Epithelial cell of esophagus (primary cell): ENCODE measurements around the gene CSTF1.

Source experiments
- DNase-seq: peaks from one replicate; pipeline ENCODE4 v3.0.0; 2010; ENCODE audit warnings: low read depth
- H3K4me3 ChIP-seq: 2 replicates; pipeline ENCODE4 v1.5.1; 2011; ENCODE audit warnings: mild to moderate bottlenecking, low read length, control low read depth
- TF ChIP-seq, protein P1 (sequence below): IDR thresholded peaks from 2 replicates; pipeline ENCODE4 v1.5.1; 2011; ENCODE audit warnings: low read depth, mild to moderate bottlenecking, low read length, control low read depth, inconsistent platforms; ENCODE audit not compliant: insufficient read depth; ENCODE audit errors: missing control alignments

The CSTF1 gene

DNA sequence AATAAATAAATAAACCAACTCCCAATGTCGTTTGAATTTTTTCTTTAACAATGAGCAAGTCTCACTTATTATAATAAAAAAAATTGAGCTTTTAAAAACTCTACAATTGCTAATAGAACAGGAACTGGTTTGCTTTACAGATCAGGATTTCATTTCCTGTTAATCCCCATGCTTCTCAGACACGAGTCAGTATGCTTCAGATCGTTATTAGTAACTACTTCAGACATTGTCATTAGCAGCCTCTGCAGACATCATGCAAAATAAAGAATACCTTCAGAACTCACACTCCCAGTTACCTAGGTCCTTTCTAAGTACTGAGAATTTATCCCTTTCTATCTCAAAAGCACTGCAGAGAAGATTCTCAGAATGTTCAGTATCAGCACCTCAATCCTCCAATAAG is 43.7 kb upstream of the CSTF1 start:
- TF ChIP-seq, protein P1, sequence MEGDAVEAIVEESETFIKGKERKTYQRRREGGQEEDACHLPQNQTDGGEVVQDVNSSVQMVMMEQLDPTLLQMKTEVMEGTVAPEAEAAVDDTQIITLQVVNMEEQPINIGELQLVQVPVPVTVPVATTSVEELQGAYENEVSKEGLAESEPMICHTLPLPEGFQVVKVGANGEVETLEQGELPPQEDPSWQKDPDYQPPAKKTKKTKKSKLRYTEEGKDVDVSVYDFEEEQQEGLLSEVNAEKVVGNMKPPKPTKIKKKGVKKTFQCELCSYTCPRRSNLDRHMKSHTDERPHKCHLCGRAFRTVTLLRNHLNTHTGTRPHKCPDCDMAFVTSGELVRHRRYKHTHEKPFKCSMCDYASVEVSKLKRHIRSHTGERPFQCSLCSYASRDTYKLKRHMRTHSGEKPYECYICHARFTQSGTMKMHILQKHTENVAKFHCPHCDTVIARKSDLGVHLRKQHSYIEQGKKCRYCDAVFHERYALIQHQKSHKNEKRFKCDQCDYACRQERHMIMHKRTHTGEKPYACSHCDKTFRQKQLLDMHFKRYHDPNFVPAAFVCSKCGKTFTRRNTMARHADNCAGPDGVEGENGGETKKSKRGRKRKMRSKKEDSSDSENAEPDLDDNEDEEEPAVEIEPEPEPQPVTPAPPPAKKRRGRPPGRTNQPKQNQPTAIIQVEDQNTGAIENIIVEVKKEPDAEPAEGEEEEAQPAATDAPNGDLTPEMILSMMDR, result no peak
- no peak overlapping the region for H3K4me3 ChIP-seq
- no peak for DNase-seq

DNA sequence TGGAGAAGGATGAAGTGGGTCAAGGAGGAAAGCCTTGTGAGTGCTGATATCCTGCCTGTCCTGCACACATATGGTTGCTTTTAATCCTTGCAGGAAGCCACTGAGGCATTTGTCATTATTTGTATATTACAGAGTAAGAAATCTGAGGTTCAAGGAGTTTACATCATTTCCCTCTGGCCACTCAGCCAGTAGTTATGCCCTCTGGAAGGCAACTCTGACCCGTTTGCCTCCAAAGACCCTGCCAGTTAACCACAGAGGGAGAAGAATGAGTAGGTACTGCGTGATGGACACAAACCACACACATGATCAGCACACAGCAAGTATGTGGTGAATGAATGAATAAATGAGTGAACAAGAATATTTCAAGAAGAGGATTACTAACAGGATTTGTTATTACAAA is 41.6 kb upstream of the CSTF1 start:
- no peak for DNase-seq
- H3K4me3 ChIP-seq, result no peak overlapping the region
- TF ChIP-seq, protein P1, result no peak

DNA sequence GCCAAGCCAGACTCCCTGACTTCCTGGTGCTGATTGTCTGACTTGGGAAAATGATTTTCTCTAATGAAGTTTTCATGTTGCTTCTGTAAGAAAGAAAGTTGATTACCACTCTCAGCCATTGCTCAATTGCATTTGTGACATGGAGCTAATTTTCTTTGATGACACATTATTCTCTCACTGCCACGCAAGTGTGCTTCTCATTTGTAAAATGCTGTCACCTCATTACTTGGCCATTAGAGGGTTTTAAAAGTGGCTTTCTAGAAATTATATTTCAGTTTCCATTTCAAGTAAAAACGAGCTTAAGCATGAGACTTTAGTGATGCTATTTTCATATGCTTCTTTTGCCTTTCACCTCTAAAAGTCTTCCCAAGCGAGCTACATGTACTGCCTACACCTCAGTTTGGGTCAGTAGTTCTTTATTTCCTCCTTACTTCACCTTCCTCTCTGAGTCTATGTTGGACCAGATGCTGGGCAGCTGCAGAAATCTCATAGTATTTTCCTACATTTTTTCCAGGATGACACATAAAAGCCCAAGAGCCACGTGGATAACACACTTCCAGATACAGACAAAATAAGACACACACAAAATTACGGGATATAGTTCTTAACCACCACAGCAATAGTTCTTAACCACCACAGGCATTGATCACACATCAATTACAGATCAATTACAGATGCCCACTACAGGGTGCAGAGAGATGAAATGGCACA is 39.9 kb upstream of the CSTF1 start:
- no peak overlapping the region for H3K4me3 ChIP-seq
- no peak for DNase-seq
- TF ChIP-seq, protein P1, result no peak

DNA sequence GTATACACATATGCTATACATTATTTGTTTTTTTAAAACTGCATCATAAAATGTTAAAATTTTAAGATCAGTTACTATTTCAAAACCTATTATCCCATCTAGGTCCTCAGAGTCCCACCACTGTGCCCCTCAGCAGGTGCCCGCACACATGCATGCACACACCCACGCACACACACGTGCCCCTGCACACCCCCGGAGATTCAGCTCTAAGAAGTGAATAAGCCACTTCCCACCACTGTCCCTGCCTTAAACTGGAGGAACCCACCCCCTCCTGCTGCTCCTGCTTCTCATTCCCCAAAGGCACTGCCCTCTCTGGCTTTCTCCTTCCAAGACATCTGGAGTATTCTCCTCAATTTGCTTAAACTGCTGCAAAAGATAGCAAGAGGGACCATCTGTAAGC is 39.1 kb upstream of the CSTF1 start:
- no peak for DNase-seq
- no peak overlapping the region for H3K4me3 ChIP-seq

DNA sequence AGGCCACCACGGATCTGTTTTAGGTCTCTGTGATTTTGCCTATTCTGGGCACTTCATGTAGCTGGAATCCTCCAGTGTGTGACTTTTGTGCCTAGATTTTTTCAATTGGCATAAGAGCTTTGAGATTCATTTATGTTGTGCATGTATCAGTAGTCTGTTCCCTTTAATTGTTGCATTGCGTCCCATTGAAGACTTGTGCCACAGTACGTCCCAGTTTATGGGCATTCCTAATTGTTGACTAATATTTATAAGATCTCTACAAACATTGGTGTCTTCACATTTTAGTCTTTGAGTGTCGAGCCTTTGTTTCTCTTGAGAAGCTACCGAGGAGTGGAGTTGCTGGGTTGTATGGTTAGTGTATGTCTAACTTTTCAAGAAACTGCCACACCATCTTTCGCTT is 34.4 kb upstream of the CSTF1 start:
- no peak overlapping the region for H3K4me3 ChIP-seq
- DNase-seq, result no peak
- TF ChIP-seq, protein P1, result no peak

More for the DNA sequence above, 39.1 kb upstream of the CSTF1 start:
- TF ChIP-seq, protein P1, result no peak

DNA sequence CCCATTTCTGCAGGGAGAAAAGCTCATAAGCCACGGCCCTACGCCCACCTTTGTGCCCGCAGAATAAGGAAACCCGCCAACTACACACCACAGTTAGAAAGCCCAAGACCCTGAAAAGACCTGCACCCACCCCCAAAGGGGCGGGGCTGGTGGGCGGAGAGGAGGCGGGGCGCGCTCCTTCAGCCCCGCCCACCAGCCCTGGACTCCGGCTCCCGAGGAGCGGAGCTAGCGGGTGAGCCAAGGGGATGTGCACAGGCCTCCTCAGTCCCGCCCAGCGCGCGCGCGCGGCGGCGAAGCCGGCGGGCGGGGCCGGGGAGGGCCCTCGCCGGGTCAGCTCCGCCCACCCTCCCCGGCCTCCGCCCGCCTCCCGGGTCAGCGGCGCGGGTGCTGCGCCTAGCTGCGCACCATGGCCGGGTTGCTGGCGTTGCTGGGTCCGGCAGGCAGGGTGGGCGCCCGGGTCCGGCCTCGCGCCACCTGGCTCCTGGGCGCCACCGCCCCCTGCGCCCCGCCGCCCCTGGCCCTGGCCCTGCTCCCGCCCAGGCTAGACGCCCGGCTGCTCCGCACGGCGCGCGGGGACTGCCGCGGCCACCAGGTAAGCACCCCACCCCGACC is 33.7 kb upstream of the CSTF1 start, which contains the start of gene FAM210B:
FAM210B (plus strand) TSS at position 375 of the 612 bp plus-strand sequence; CDS start at position 407, 32 bp downstream.
- TF ChIP-seq, protein P1, result no peak

More for the DNA sequence above, 33.7 kb upstream of the CSTF1 start, which contains the start of gene FAM210B:
- peak within 1 kb of the TSS; percentile 69 for H3K4me3 ChIP-seq
- peak; percentile 91 for DNase-seq
